Myocyte (in vitro differentiated cells): ENCODE results near the gene AIG1. TPM values are rescaled to one million over a fixed set of nuclear protein-coding genes. Genes with fewer than 3 reads are reported as not detected.
"Not testable (repeated sequence)": the region's sequence is repeated elsewhere in the genome, so short reads cannot be mapped to it uniquely, and the experiment has no call there.

ENCODE experiments used
- DNase-seq: peaks from one replicate; pipeline ENCODE4 v3.0.0-alpha.2; 2012; ENCODE audit warnings: low read depth
- polyA plus RNA-seq: library from polyadenylated mRNA; unstranded; fragments of >200 nt; gene quantifications from one replicate; pipeline ENCODE4 v1.2.1, GENCODE V29; 2012; ENCODE audit warnings: missing spikeins
- total RNA-seq: library from RNA; depleted of rRNA; stranded (reverse); fragments of >200 nt; gene quantifications from 2 replicates; pipeline ENCODE4 v1.2.3, GENCODE V29; 2014

AIG1 gene
- 72.1 and 82.6 TPM in 2 replicates for total RNA-seq
- 46.9 TPM for polyA plus RNA-seq

GRCh38 chr6:143060806-143061596, at the start of gene AIG1:
AIG1 (plus strand) TSS chr6:143060889; CDS start chr6:143060926, 37 bp downstream.
- DNase-seq: no peak

GRCh38 chr6:143014764-143015163, 45.9 kb upstream of the AIG1 start:
- no peak for DNase-seq

- DNase-seq: no peak
Measured at GRCh38 chr6:143015300-143015706, 45.4 kb upstream of the AIG1 start.

GRCh38 chr6:143018955-143019354, 41.7 kb upstream of the AIG1 start:
- DNase-seq: no peak

GRCh38 chr6:143020862-143021261, 39.8 kb upstream of the AIG1 start:
- DNase-seq: not testable (repeated sequence)

- no peak for DNase-seq
Measured at GRCh38 chr6:143021543-143021942, 39.1 kb upstream of the AIG1 start.

GRCh38 chr6:143022587-143022986, 38.1 kb upstream of the AIG1 start:
- no peak for DNase-seq

- DNase-seq: no peak
Measured at GRCh38 chr6:143023695-143024094, 37.0 kb upstream of the AIG1 start.

GRCh38 chr6:143024977-143025376, 35.7 kb upstream of the AIG1 start:
- no peak for DNase-seq

- DNase-seq: peak; percentile 19
Measured at GRCh38 chr6:143026696-143027449, 33.8 kb upstream of the AIG1 start.

GRCh38 chr6:143034689-143035334, 25.9 kb upstream of the AIG1 start:
- no peak for DNase-seq

- DNase-seq: peak; percentile 21
Measured at GRCh38 chr6:143037470-143037869, 23.2 kb upstream of the AIG1 start.

GRCh38 chr6:143038833-143039232, 21.9 kb upstream of the AIG1 start:
- DNase-seq: no peak

GRCh38 chr6:143039548-143039947, 21.1 kb upstream of the AIG1 start:
- no peak for DNase-seq

- no peak for DNase-seq
Measured at GRCh38 chr6:143040018-143040417, 20.7 kb upstream of the AIG1 start.

GRCh38 chr6:143044345-143044744, 16.3 kb upstream of the AIG1 start:
- not testable (repeated sequence) for DNase-seq

GRCh38 chr6:143049611-143050010, 11.1 kb upstream of the AIG1 start:
- DNase-seq: no peak

GRCh38 chr6:143050509-143050908, 10.2 kb upstream of the AIG1 start:
- DNase-seq: no peak

- no peak for DNase-seq
Measured at GRCh38 chr6:143052282-143052681, 8.4 kb upstream of the AIG1 start.

- DNase-seq: no peak
Measured at GRCh38 chr6:143053856-143054255, 6.8 kb upstream of the AIG1 start.

- DNase-seq: no peak
Measured at GRCh38 chr6:143054329-143054728, 6.4 kb upstream of the AIG1 start.

- DNase-seq: no peak
Measured at GRCh38 chr6:143055213-143055612, 5.5 kb upstream of the AIG1 start.
